Upper lobe of right lung (tissue), 1 donor: ENCODE measurements around the gene TAF1A. TPM values are rescaled to one million over a fixed set of nuclear protein-coding genes. Genes with fewer than 3 reads are reported as not detected.

Source experiments
- ATAC-seq: fragments of 200-7000 bp; cut with Tn5 transposase; one replicate; pipeline ENCODE4 v1.9.1; 2020; ENCODE audit warnings: mild to moderate bottlenecking, moderate library complexity
- DNase-seq: peaks from one replicate; pipeline ENCODE4 v3.0.0-alpha.2; 2020
- H3K27ac ChIP-seq: fragments of 200-600 bp; one replicate; pipeline ENCODE4 v1.8.0; 2022
- H3K27me3 ChIP-seq: fragments of 200-600 bp; one replicate; pipeline ENCODE4 v1.8.0; 2022; ENCODE audit warnings: mild to moderate bottlenecking
- H3K36me3 ChIP-seq: fragments of 200-600 bp; one replicate; pipeline ENCODE4 v1.8.0; 2022
- H3K4me1 ChIP-seq: fragments of 200-600 bp; one replicate; pipeline ENCODE4 v1.8.0; 2022
- H3K4me3 ChIP-seq: fragments of 200-600 bp; one replicate; pipeline ENCODE4 v1.8.0; 2022; ENCODE audit warnings: mild to moderate bottlenecking
- H3K9me3 ChIP-seq: fragments of 200-600 bp; one replicate; pipeline ENCODE4 v1.8.0; 2022
- CTCF ChIP-seq: fragments of 200-600 bp; IDR thresholded peaks from one replicate; pipeline ENCODE4 v1.8.0; 2022; ENCODE audit warnings: antibody characterized with exemption
- intact Hi-C: fragments of 100-400 bp; cut with DNase I; formaldehyde crosslinking; loops from one replicate; pipeline ENCODE4 v1.11.0; 2022
- total RNA-seq: library from RNA; stranded (reverse); fragmentation: NEBNext Ultra II Directional; extraction: Animal tissue kit (Norgen Biotek cat#: 25700); gene quantifications from one replicate; pipeline ENCODE4 v1.2.1, GENCODE V29; 2021
- donor health status: DM: no; HTN: yes; CAD: no; lungs with severe emphysema.

Gene TAF1A
- total RNA-seq, 1 donor from 2014 or later: 7.1 TPM

GRCh38 chr1:222596696-222597095, 7.0 kb upstream of the TAF1A start:
- Histone ChIP-seq H3K27me3 (no peaks in the 10 kb centered on the region), H3K4me1 (no peaks in the 10 kb centered on the region), H3K36me3 (no peaks in the 10 kb centered on the region), H3K27ac (no peak overlapping the region), H3K4me3 (no peak overlapping the region), H3K9me3 (no peaks in the 10 kb centered on the region)
- intact Hi-C loops: no loop called here
- no peak for TF ChIP-seq CTCF
- ATAC-seq (no peak), DNase-seq (no peak)

GRCh38 chr1:222594789-222595188, 5.1 kb upstream of the TAF1A start:
- intact Hi-C loops: no loop called here
- H3K9me3 ChIP-seq: no peaks in the 10 kb centered on the region
- H3K27ac ChIP-seq: no peak overlapping the region
- peaks cover 5% of the 10 kb centered on the region for H3K4me1 ChIP-seq
- DNase-seq (no peak), ATAC-seq (no peak)
- H3K27me3 ChIP-seq: no peaks in the 10 kb centered on the region
- H3K4me3 ChIP-seq: no peak overlapping the region
- H3K36me3 ChIP-seq: no peaks in the 10 kb centered on the region
- no peak for TF ChIP-seq CTCF

- H3K27me3 ChIP-seq: no peaks in the 10 kb centered on the region
- DNase-seq: no peak
- intact Hi-C loops: no loop called here
- no peak for TF ChIP-seq CTCF
- H3K36me3 ChIP-seq: peaks cover 4% of the 10 kb centered on the region
- no peak overlapping the region for H3K4me3 ChIP-seq
- H3K4me1 ChIP-seq: peaks cover 25% of the 10 kb centered on the region
- ATAC-seq: no peak
- no peaks in the 10 kb centered on the region for H3K9me3 ChIP-seq
- no peak overlapping the region for H3K27ac ChIP-seq
Measured at GRCh38 chr1:222592171-222592570, 2.4 kb upstream of the TAF1A start.

DNA sequence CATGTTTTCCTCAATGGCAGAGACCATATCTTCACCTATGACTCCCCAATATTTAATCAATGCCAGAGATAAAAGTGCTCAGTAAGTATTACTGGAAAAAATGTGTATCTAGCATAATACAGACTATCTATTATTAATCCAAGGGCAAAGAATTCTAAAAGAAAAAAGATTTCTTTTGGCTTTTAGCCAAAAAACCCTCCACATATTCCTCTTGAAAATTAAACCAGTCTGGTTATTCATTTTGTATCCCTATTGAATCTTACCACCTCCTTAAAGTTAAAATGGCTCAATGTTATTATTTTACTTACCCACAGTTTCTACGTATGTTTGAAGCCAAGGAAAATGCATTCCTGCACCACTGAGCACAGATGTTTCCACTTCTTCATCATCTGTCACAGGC, 1.6 kb downstream of the TAF1A start:
- no peak for DNase-seq
- H3K27me3 ChIP-seq: no peaks in the 10 kb centered on the region
- no peak overlapping the region for H3K27ac ChIP-seq
- H3K4me3 ChIP-seq: no peak overlapping the region
- no peaks in the 10 kb centered on the region for H3K9me3 ChIP-seq
- intact Hi-C loops: no loop called here
- TF ChIP-seq CTCF: no peak
- H3K4me1 ChIP-seq: peaks cover 44% of the 10 kb centered on the region
- H3K36me3 ChIP-seq: peaks cover 9% of the 10 kb centered on the region
- ATAC-seq: no peak

- H3K27ac ChIP-seq: no peak overlapping the region
- H3K4me1 ChIP-seq: peaks cover 46% of the 10 kb centered on the region
- intact Hi-C loops: no loop called here
Measured at GRCh38 chr1:222586842-222587241, 2.9 kb downstream of the TAF1A start.

More at GRCh38 chr1:222586842-222587241, 2.9 kb downstream of the TAF1A start:
- peaks cover 9% of the 10 kb centered on the region for H3K36me3 ChIP-seq
- no peaks in the 10 kb centered on the region for H3K9me3 ChIP-seq
- TF ChIP-seq CTCF: no peak
- no peak overlapping the region for H3K4me3 ChIP-seq
- no peak for DNase-seq
- H3K27me3 ChIP-seq: no peaks in the 10 kb centered on the region
- no peak for ATAC-seq
